Transverse colon (tissue), 4 donors: ENCODE results near the gene MGAT5. TPM values are rescaled to one million over a fixed set of nuclear protein-coding genes. Genes with fewer than 3 reads are reported as not detected.

Source experiments
- DNase-seq: peaks from one replicate; pipeline ENCODE4 v3.0.0-alpha.2; 2019
- H3K27ac ChIP-seq, 4 donors: fragments of 200-600 bp; sonication (generic); 2 replicates each; pipeline ENCODE4 v1.5.1; 2016 to 2018; ENCODE audit warnings: inconsistent platforms in 4 of 4
- H3K27me3 ChIP-seq: fragments of 200-600 bp; sonication (generic); 2 replicates; pipeline ENCODE4 v1.5.1; 2017; ENCODE audit warnings: inconsistent platforms
- H3K36me3 ChIP-seq, 4 donors: fragments of 200-600 bp; sonication (generic); 2 replicates each; pipeline ENCODE4 v1.5.1; 2017 to 2019; ENCODE audit warnings: inconsistent platforms in 4 of 4
- H3K4me1 ChIP-seq, 4 donors: fragments of 200-600 bp; sonication (generic); 2 replicates each; pipeline ENCODE4 v1.5.1; 2017 to 2020; ENCODE audit warnings: inconsistent platforms in 4 of 4
- H3K4me3 ChIP-seq, 4 donors: fragments of 200-600 bp; sonication (generic); 1 replicate in 1 of 4; 2 replicates in 3 of 4; pipeline versions ENCODE4 v1.5.1 to v1.6.1; 2017 to 2019; ENCODE audit warnings: inconsistent platforms in 4 of 4
- H3K9me3 ChIP-seq, 2 donors: fragments of 200-600 bp; sonication (generic); 2 replicates each; pipeline ENCODE4 v1.5.1; 2017 to 2019; ENCODE audit warnings: inconsistent platforms in 2 of 2
- EP300 ChIP-seq: sonication (generic); formaldehyde crosslinking; IDR thresholded peaks from one replicate; pipeline ENCODE4 v1.6.1; 2017; ENCODE audit warnings: antibody characterized with exemption, low read depth
- POLR2A ChIP-seq: fragments of 450-650 bp; IDR thresholded peaks from one replicate; pipeline ENCODE4 v1.6.1; 2016; ENCODE audit warnings: antibody characterized with exemption, mild to moderate bottlenecking, moderate library complexity
- POLR2AphosphoS5 ChIP-seq, 3 donors: sonication (generic); formaldehyde crosslinking; IDR thresholded peaks; one replicate each; pipeline ENCODE4 v1.6.1; 2016; ENCODE audit warnings: antibody characterized with exemption in 3 of 3
- whole genome bisulfite sequencing, 2 donors: methylation state at CpG; one replicate each; pipeline ENCODE4 v1.1.5; 2018; ENCODE audit warnings: low coverage in 1 of 2; 5-methylcytosine and 5-hydroxymethylcytosine counted together
- in situ Hi-C, 4 donors: fragments of 200-750 bp; cut with MboI; loops; one replicate each; pipeline versions ENCODE4 v1.15.0 to v1.15.1; 2017; ENCODE audit warnings: low sequenced_read_pairs in 3 of 4, low pct_ligation_motif_present in 1 of 4, low pct_unique_long_range_greater_than_20kb in 1 of 4
- intact Hi-C: fragments of 100-400 bp; cut with DNase I; formaldehyde crosslinking; loops from one replicate; pipeline ENCODE4 v1.15.1; 2023; ENCODE audit warnings: low total_unique reads
- total RNA-seq, 4 donors: library from RNA; depleted of rRNA; stranded (reverse); fragments of >200 nt; gene quantifications; one replicate each; pipeline ENCODE4 v1.1.0, GENCODE V29; 2016
- TF ChIP-seq, protein P1 (sequence below), 5 experiments: fragments of 200-600 bp in 3 of 5; fragments of 450-650 bp in 2 of 5; sonication (generic) in 3 of 5; IDR thresholded peaks; 1 replicate in 2 of 5; 2 replicates in 3 of 5; pipeline ENCODE4 v1.5.1; 2016 to 2017; ENCODE audit warnings: antibody characterized with exemption in 5 of 5, inconsistent platforms in 3 of 5, mild to moderate bottlenecking in 2 of 5, moderate library complexity in 1 of 5

MGAT5 gene
- total RNA-seq, 4 donors from 2014 or later, result 23.6 to 67.6 (median 55.2) TPM

DNA sequence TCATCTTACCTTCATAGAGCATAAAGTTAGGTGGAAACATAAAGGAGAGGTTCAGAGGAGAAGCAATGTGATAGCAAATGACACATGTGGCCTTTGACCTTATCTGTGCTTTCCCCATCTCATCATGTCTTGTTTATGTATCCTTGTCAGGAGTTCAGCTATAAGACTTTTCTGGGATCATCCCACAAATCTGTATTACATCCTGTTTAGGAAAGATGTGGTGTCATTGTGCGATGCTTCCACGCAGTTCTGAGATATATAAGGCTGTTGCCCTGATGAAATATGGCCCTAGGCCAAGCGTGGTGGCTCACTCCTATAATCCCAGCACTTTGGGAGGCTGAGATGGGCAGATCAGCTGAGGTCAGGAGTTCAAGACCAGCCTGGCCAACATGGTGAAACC is 15.5 kb upstream of the MGAT5 start:
- TF ChIP-seq POLR2A (no peak), POLR2AphosphoS5 (IDR thresholded peaks at IDR 0.05) (no peak), EP300 (no peak)
- TF ChIP-seq, protein P1, sequence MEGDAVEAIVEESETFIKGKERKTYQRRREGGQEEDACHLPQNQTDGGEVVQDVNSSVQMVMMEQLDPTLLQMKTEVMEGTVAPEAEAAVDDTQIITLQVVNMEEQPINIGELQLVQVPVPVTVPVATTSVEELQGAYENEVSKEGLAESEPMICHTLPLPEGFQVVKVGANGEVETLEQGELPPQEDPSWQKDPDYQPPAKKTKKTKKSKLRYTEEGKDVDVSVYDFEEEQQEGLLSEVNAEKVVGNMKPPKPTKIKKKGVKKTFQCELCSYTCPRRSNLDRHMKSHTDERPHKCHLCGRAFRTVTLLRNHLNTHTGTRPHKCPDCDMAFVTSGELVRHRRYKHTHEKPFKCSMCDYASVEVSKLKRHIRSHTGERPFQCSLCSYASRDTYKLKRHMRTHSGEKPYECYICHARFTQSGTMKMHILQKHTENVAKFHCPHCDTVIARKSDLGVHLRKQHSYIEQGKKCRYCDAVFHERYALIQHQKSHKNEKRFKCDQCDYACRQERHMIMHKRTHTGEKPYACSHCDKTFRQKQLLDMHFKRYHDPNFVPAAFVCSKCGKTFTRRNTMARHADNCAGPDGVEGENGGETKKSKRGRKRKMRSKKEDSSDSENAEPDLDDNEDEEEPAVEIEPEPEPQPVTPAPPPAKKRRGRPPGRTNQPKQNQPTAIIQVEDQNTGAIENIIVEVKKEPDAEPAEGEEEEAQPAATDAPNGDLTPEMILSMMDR (IDR thresholded peaks at IDR 0.05), result no peak
- no peak for DNase-seq
- H3K27ac ChIP-seq, result no peak overlapping the region
- in situ Hi-C loops, result loop anchor here in 2 of 4 donors (10.0 to 25.0 kb wide), 3 partner anchors 124 to 351 kb away; no protein-coding TSS in a partner anchor
- 62 to 93% methylated on average over 2 to 3 of the region's 3 CpGs for WGBS, 2 donors
- no peak overlapping the region for H3K4me3 ChIP-seq
- peaks cover 0 to 40% (median 11%) of the 10 kb centered on the region in 4 donors for H3K4me1 ChIP-seq
- intact Hi-C loops, result no loop called here
- H3K36me3 ChIP-seq, result no peaks in the 10 kb centered on the region
- H3K27me3 ChIP-seq, result no peaks in the 10 kb centered on the region
- no peaks in the 10 kb centered on the region for H3K9me3 ChIP-seq

DNA sequence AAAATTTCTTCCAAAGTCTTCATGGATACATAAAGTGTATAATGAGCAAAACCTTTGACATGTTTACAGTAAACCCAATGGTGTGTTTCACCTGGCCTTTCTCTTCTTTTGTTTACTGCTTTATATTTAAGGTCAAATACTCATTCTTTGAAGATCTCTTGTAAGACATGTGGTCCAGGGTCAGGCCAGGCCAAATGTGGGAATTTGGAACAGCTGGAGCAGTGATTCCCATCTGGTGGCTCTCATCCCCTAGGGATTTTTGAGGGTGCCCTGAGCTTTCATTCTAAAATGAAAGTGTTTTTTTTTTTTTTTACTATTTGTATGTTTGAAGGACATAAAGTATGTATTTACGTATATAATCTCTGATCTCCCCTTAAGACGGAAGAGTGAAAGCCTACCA is 13.8 kb upstream of the MGAT5 start:
- TF ChIP-seq POLR2AphosphoS5 (IDR thresholded peaks at IDR 0.05) (no peak), EP300 (no peak), POLR2A (no peak)
- TF ChIP-seq, protein P1 (IDR thresholded peaks at IDR 0.05), result no peak
- Histone ChIP-seq H3K27me3 (no peaks in the 10 kb centered on the region), H3K9me3 (no peaks in the 10 kb centered on the region), H3K4me3 (no peak overlapping the region), H3K27ac (no peak overlapping the region), H3K36me3 (no peaks in the 10 kb centered on the region), H3K4me1 (peaks cover 0 to 29% (median 6%) of the 10 kb centered on the region in 4 donors)
- intact Hi-C loops (loop anchor here (5.0 kb wide), 1 partner anchor 123 kb away; no protein-coding TSS in a partner anchor), in situ Hi-C loops (loop anchor here in 2 of 4 donors (25.0 kb wide), 2 partner anchors 172 to 353 kb away; no protein-coding TSS in a partner anchor)
- no peak for DNase-seq
- 73 to 85% methylated on average over 2 of the region's 2 CpGs for WGBS, 2 donors

DNA sequence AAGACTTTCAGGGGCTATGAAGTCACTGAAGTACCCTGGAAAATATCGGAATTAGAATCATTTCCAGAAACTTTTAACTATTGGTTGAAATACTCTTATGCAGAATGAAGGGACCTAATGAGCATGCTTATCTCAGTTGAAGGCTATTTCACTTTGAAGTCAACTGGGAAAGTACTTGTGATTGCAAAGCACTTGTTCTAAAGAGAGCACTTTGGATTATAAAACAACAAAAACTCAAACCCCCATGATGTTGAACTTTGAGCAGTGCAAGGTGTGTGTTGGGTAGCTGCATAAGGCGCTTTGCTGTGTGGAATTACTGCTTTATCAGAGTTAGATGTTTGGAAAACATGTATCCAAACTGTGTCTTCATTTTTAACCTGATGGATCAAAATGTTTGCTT is 12.0 kb upstream of the MGAT5 start:
- in situ Hi-C loops (loop anchor here in 2 of 4 donors (25.0 kb wide), 2 partner anchors 170 to 355 kb away; no protein-coding TSS in a partner anchor), intact Hi-C loops (loop anchor here (5.0 kb wide), 1 partner anchor 125 kb away; no protein-coding TSS in a partner anchor)
- 52 to 73% methylated on average over 2 of the region's 2 CpGs for WGBS, 2 donors
- Histone ChIP-seq H3K9me3 (no peaks in the 10 kb centered on the region), H3K27me3 (no peaks in the 10 kb centered on the region), H3K4me1 (peaks cover 0 to 38% (median 10%) of the 10 kb centered on the region in 4 donors), H3K4me3 (no peak overlapping the region), H3K36me3 (no peaks in the 10 kb centered on the region), H3K27ac (no peak overlapping the region)
- TF ChIP-seq POLR2A (no peak), POLR2AphosphoS5 (IDR thresholded peaks at IDR 0.05) (no peak), EP300 (no peak)
- TF ChIP-seq, protein P1 (IDR thresholded peaks at IDR 0.05), result no peak
- DNase-seq, result no peak

DNA sequence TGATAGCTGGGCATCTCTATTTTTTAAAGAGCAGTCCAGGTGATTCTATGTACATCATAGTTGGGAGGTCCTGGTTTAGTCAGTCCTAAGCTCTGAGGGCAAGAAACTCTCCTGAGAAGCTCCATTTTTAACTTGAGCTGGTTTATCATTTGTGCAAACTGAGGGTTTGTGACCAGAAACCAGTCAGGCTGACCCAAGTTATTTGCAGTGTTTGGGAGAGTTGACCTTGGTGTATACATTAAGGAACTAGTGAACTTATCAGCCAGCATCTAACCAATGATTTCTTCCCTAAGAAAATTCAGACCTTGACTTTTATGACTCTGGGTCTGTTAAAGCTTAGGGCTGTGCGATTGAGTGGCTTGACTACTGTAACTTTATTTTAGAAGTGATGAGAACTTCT is 10.6 kb upstream of the MGAT5 start:
- in situ Hi-C loops, result loop anchor here in 2 of 4 donors (25.0 kb wide), 2 partner anchors 169 to 356 kb away; no protein-coding TSS in a partner anchor
- no peaks in the 10 kb centered on the region for H3K36me3 ChIP-seq
- no peak for TF ChIP-seq POLR2A
- no peak for TF ChIP-seq POLR2AphosphoS5 (IDR thresholded peaks at IDR 0.05)
- TF ChIP-seq EP300, result no peak
- TF ChIP-seq, protein P1 (IDR thresholded peaks at IDR 0.05), result no peak
- WGBS, 2 donors, result 67 to 73% methylated on average over 1 of the region's 1 CpG
- intact Hi-C loops, result loop anchor here (5.0 kb wide), 1 partner anchor 126 kb away; no protein-coding TSS in a partner anchor
- no peak overlapping the region for H3K4me3 ChIP-seq
- H3K27me3 ChIP-seq, result no peaks in the 10 kb centered on the region
- H3K9me3 ChIP-seq, result no peaks in the 10 kb centered on the region
- no peak for DNase-seq
- peaks cover 0 to 38% (median 10%) of the 10 kb centered on the region in 4 donors for H3K4me1 ChIP-seq
- no peak overlapping the region for H3K27ac ChIP-seq
